A673 (cell line): ENCODE results near the gene SLX4IP. TPM values are rescaled to one million over a fixed set of nuclear protein-coding genes. Genes with fewer than 3 reads are reported as not detected.

ENCODE experiments used
- BruUV-seq: library from RNA; stranded (reverse); fragments of 400-500 nt; replicated peaks from 2 replicates; lab custom pipeline; 2021; lab: Mats Ljungman, UMichigan
- CTCF ChIA-PET: fragments of 300-600 bp; sonication (Branson Sonifier 250); formaldehyde crosslinking; loops from one replicate; lab custom pipeline; 2022; ENCODE audit warnings: antibody characterized with exemption; lab: Charles Lee
- POLR2A ChIA-PET: fragments of 300-600 bp; sonication (Branson Sonifier 250); formaldehyde crosslinking; loops from one replicate; lab custom pipeline; 2022; ENCODE audit warnings: antibody characterized with exemption; ENCODE audit not compliant: low non-redundant PET; lab: Charles Lee
- DNase-seq: peaks from one replicate; pipeline ENCODE4 v3.0.0-alpha.2; 2015; ENCODE audit warnings: low spot score
- H3K27ac ChIP-seq: fragments of 200-600 bp; sonication (generic); 2 replicates; pipeline ENCODE4 v1.5.1; 2016; ENCODE audit warnings: mixed run types, low read depth, mild to moderate bottlenecking, mixed read lengths, antibody characterized with exemption, low read length; ENCODE audit not compliant: poor library complexity, severe bottlenecking
- H3K27me3 ChIP-seq: fragments of 200-600 bp; sonication (generic); replicated peaks from 2 replicates; pipeline ENCODE4 v1.6.1; 2017; ENCODE audit warnings: mixed run types, low read depth, mild to moderate bottlenecking, mixed read lengths, antibody characterized with exemption, low read length; ENCODE audit not compliant: insufficient read depth, poor library complexity
- H3K36me3 ChIP-seq: fragments of 200-600 bp; sonication (generic); 2 replicates; pipeline ENCODE4 v1.6.1; 2016; ENCODE audit warnings: mixed run types, mild to moderate bottlenecking, mixed read lengths, antibody characterized with exemption, low read length; ENCODE audit not compliant: insufficient read depth, poor library complexity, severe bottlenecking
- H3K4me1 ChIP-seq: fragments of 200-600 bp; sonication (generic); 2 replicates; pipeline ENCODE4 v1.6.1; 2017; ENCODE audit warnings: mixed run types, mild to moderate bottlenecking, mixed read lengths, antibody characterized with exemption, low read length; ENCODE audit not compliant: insufficient read depth, poor library complexity, severe bottlenecking
- H3K4me3 ChIP-seq: fragments of 200-600 bp; sonication (generic); 2 replicates; pipeline ENCODE4 v1.5.1; 2016; ENCODE audit warnings: low read depth, mixed run types, mild to moderate bottlenecking, mixed read lengths, low read length; ENCODE audit not compliant: poor library complexity, severe bottlenecking
- H3K9me3 ChIP-seq: fragments of 200-600 bp; sonication (generic); 2 replicates; pipeline ENCODE4 v1.6.1; 2016; ENCODE audit warnings: mixed run types, low read depth, mild to moderate bottlenecking, mixed read lengths, antibody characterized with exemption, low read length; ENCODE audit not compliant: poor library complexity, severe bottlenecking
- CTCF ChIP-seq: fragments of 300-800, 200-600 bp; sonication (generic); conservative IDR thresholded peaks from 2 replicates; pipeline ENCODE4 v1.5.1; 2017; ENCODE audit warnings: low read depth, mild to moderate bottlenecking, antibody characterized with exemption, low read length, moderate library complexity, mixed read lengths
- EZH2 ChIP-seq: fragments of 200-600 bp; sonication (generic); IDR thresholded peaks from 2 replicates; pipeline ENCODE4 v1.6.1; 2017; ENCODE audit warnings: borderline replicate concordance, low read depth, mild to moderate bottlenecking, mixed read lengths, antibody characterized with exemption, low read length; ENCODE audit not compliant: poor library complexity, severe bottlenecking
- intact Hi-C: fragments of 100-400 bp; cut with micrococcal nuclease; formaldehyde crosslinking; loops from one replicate; pipeline ENCODE4 v1.10.0; 2022; ENCODE audit not compliant: unreplicated experiment
- total RNA-seq: library from RNA; stranded (reverse); gene quantifications from 2 replicates; pipeline ENCODE4 v1.2.3, GENCODE V29; 2021

The SLX4IP gene
- total RNA-seq, 1 experiment from 2014 or later: 9.8 TPM

- peak; percentile 81 for DNase-seq
- intact Hi-C loops: no loop called here
- ChIA-PET POLR2A (no interaction called here), CTCF (no interaction called here)
- Histone ChIP-seq H3K27me3 (no peaks in the 10 kb centered on the region), H3K4me3 (no peak overlapping the region), H3K9me3 (no peaks in the 10 kb centered on the region), H3K4me1 (peaks cover 16% of the 10 kb centered on the region), H3K36me3 (no peaks in the 10 kb centered on the region), H3K27ac (peak overlapping the region; percentile 43)
- TF ChIP-seq CTCF (no peak), EZH2 (no peak)
- no TSS peak for BruUV-seq
Observed at GRCh38 chr20:10619427-10619826, 184.3 kb downstream of the SLX4IP start.

- POLR2A ChIA-PET: no interaction called here
- intact Hi-C loops: no loop called here
- CTCF ChIA-PET: no interaction called here
Observed at GRCh38 chr20:10621149-10621548, 186.0 kb downstream of the SLX4IP start.

GRCh38 chr20:10622657-10623418, 187.7 kb downstream of the SLX4IP start:
- Histone ChIP-seq H3K4me3 (no peak overlapping the region), H3K27me3 (no peaks in the 10 kb centered on the region), H3K4me1 (peaks cover 16% of the 10 kb centered on the region), H3K36me3 (no peaks in the 10 kb centered on the region), H3K27ac (no peak overlapping the region), H3K9me3 (no peaks in the 10 kb centered on the region)
- BruUV-seq: no TSS peak
- ChIA-PET CTCF (interaction anchor here (0.6 kb wide), 1 partner anchor 83 kb away, joined by 3 read pairs; no protein-coding TSS in a partner anchor), POLR2A (no interaction called here)
- intact Hi-C loops: no loop called here
- TF ChIP-seq CTCF (no peak), EZH2 (no peak)
- DNase-seq: no peak

More at GRCh38 chr20:10621149-10621548, 186.0 kb downstream of the SLX4IP start:
- Histone ChIP-seq H3K27me3 (no peaks in the 10 kb centered on the region), H3K4me3 (no peak overlapping the region), H3K4me1 (peaks cover 16% of the 10 kb centered on the region), H3K9me3 (no peaks in the 10 kb centered on the region), H3K36me3 (no peaks in the 10 kb centered on the region), H3K27ac (no peak overlapping the region)
- BruUV-seq: no TSS peak
- DNase-seq: no peak
- TF ChIP-seq EZH2 (no peak), CTCF (no peak)
